Thoracic aorta (tissue), 2 donors: ENCODE measurements around the gene TWIST1. TPM values are rescaled to one million over a fixed set of nuclear protein-coding genes. Genes with fewer than 3 reads are reported as not detected.

Source experiments
- ATAC-seq: fragments of 150-250 bp; one replicate; pipeline ENCODE4 v1.8.0; 2017; ENCODE audit warnings: low read depth; ENCODE audit not compliant: insufficient number of reproducible peaks, low FRiP score
- DNase-seq: peaks from one replicate; pipeline ENCODE4 v3.0.0-alpha.2; 2020; ENCODE audit warnings: low spot score
- H3K27ac ChIP-seq, 2 donors: fragments of 200-600 bp; sonication (generic); 1 replicate in 1 of 2; 2 replicates in 1 of 2; pipeline ENCODE4 v1.5.1; 2016; ENCODE audit warnings: mild to moderate bottlenecking in 2 of 2, moderate library complexity in 2 of 2
- H3K27me3 ChIP-seq: fragments of 200-600 bp; sonication (generic); replicated peaks from 2 replicates; pipeline ENCODE4 v1.6.0; 2016; ENCODE audit warnings: mild to moderate bottlenecking; ENCODE audit not compliant: insufficient read depth
- H3K36me3 ChIP-seq: fragments of 200-600 bp; sonication (generic); one replicate; pipeline ENCODE4 v1.5.1; 2016
- H3K4me1 ChIP-seq, 2 donors: fragments of 200-600 bp; sonication (generic); 1 replicate in 1 of 2; 2 replicates in 1 of 2; pipeline versions ENCODE4 v1.5.1 to v1.6.0; 2016; ENCODE audit warnings: low read depth in 2 of 2, mild to moderate bottlenecking in 1 of 2; ENCODE audit not compliant: control insufficient read depth in 1 of 2
- H3K4me3 ChIP-seq: fragments of 200-600 bp; sonication (generic); 2 replicates; pipeline ENCODE4 v1.5.1; 2016; ENCODE audit warnings: mild to moderate bottlenecking
- H3K9me3 ChIP-seq: fragments of 200-600 bp; sonication (generic); 2 replicates; pipeline ENCODE4 v1.5.1; 2016
- CTCF ChIP-seq: fragments of 200-600 bp; sonication (generic); IDR thresholded peaks from one replicate; pipeline ENCODE4 v1.5.1; 2019; ENCODE audit warnings: antibody characterized with exemption
- total RNA-seq, 2 donors: library from RNA; depleted of rRNA; stranded (reverse); fragments of >200 nt; gene quantifications; one replicate each; pipeline versions ENCODE4 v1.1.0 to v1.2.3, GENCODE V29; 2016

TWIST1 gene
- total RNA-seq, 2 donors from 2014 or later, result 14.2 to 26.0 TPM

GRCh38 chr7:19107356-19108146, 9.9 kb downstream of the TWIST1 start:
- Histone ChIP-seq H3K9me3 (no peaks in the 10 kb centered on the region), H3K27me3 (no peaks in the 10 kb centered on the region), H3K4me1 (peaks cover 6 to 14% of the 10 kb centered on the region in 2 donors), H3K4me3 (peak overlapping the region; percentile 76), H3K27ac (peak overlapping the region; percentile 70 to 77), H3K36me3 (no peaks in the 10 kb centered on the region)
- DNase-seq, result no peak
- peak; percentile 56 for ATAC-seq
- no peak for TF ChIP-seq CTCF

- Histone ChIP-seq H3K36me3 (no peaks in the 10 kb centered on the region), H3K4me3 (peak overlapping the region; percentile 76), H3K9me3 (no peaks in the 10 kb centered on the region), H3K4me1 (peaks cover 6 to 13% of the 10 kb centered on the region in 2 donors), H3K27ac (peak overlapping the region; percentile 70 to 77), H3K27me3 (no peaks in the 10 kb centered on the region)
- no peak for ATAC-seq
- no peak for TF ChIP-seq CTCF
- no peak for DNase-seq
Observed at GRCh38 chr7:19107081-19107355, 10.4 kb downstream of the TWIST1 start.

- H3K27ac ChIP-seq, result peak overlapping the region in 1 of 2 donors; percentile 77
- no peak for ATAC-seq
- H3K27me3 ChIP-seq, result no peaks in the 10 kb centered on the region
Observed at GRCh38 chr7:19106241-19107080, 11.0 kb downstream of the TWIST1 start.

GRCh38 chr7:19105546-19105945, 11.9 kb downstream of the TWIST1 start:
- Histone ChIP-seq H3K4me3 (peak overlapping the region; percentile 76), H3K27ac (no peak overlapping the region), H3K36me3 (no peaks in the 10 kb centered on the region), H3K4me1 (peaks cover 3 to 6% of the 10 kb centered on the region in 2 donors), H3K27me3 (no peaks in the 10 kb centered on the region), H3K9me3 (no peaks in the 10 kb centered on the region)
- DNase-seq (no peak), ATAC-seq (no peak)
- no peak for TF ChIP-seq CTCF

More at GRCh38 chr7:19106241-19107080, 11.0 kb downstream of the TWIST1 start:
- no peak for DNase-seq
- Histone ChIP-seq H3K36me3 (no peaks in the 10 kb centered on the region), H3K4me3 (peak overlapping the region; percentile 76), H3K9me3 (no peaks in the 10 kb centered on the region), H3K4me1 (peaks cover 3 to 8% of the 10 kb centered on the region in 2 donors)
- no peak for TF ChIP-seq CTCF

- Histone ChIP-seq H3K9me3 (no peaks in the 10 kb centered on the region), H3K27me3 (no peaks in the 10 kb centered on the region), H3K27ac (no peak overlapping the region), H3K4me1 (peaks cover 3 to 6% of the 10 kb centered on the region in 2 donors), H3K4me3 (no peak overlapping the region), H3K36me3 (no peaks in the 10 kb centered on the region)
- ATAC-seq (no peak), DNase-seq (no peak)
- TF ChIP-seq CTCF, result no peak
Observed at GRCh38 chr7:19104811-19105210, 12.6 kb downstream of the TWIST1 start.
